ENCODE measurements around the gene MTHFD2.

MTHFD2 gene

GRCh38 chr2:74188018-74188601, 10.3 kb upstream of the MTHFD2 start:
- TF ChIP-seq CTCF (IDR thresholded peaks at IDR 0.05; ENCODE audit: insufficient read depth, low read length, poor library complexity, severe bottlenecking) = no peak
- no peak overlapping the region for H3K4me3 ChIP-seq (replicated peaks; ENCODE audit: low read depth, low read length)
- no peak for DNase-seq (ENCODE audit: extremely low read depth, insufficient read length)
- no peaks in the 10 kb centered on the region for H3K36me3 ChIP-seq (ENCODE audit: control insufficient read depth, insufficient read depth, low read length)
- no peaks in the 10 kb centered on the region for H3K27me3 ChIP-seq (replicated peaks; ENCODE audit: control insufficient read depth, insufficient read depth, low read length)

GRCh38 chr2:74188696-74189095, 9.7 kb upstream of the MTHFD2 start:
- Histone ChIP-seq H3K27me3 (replicated peaks; ENCODE audit: control insufficient read depth, insufficient read depth, low read length) (no peaks in the 10 kb centered on the region), H3K4me3 (replicated peaks; ENCODE audit: low read depth, low read length) (no peak overlapping the region), H3K36me3 (ENCODE audit: control insufficient read depth, insufficient read depth, low read length) (no peaks in the 10 kb centered on the region)
- TF ChIP-seq CTCF (IDR thresholded peaks at IDR 0.05; ENCODE audit: insufficient read depth, low read length, poor library complexity, severe bottlenecking) = no peak
- no peak for DNase-seq (ENCODE audit: extremely low read depth, insufficient read length)

- H3K27me3 ChIP-seq (replicated peaks; ENCODE audit: control insufficient read depth, insufficient read depth, low read length) = no peaks in the 10 kb centered on the region
- TF ChIP-seq CTCF (IDR thresholded peaks at IDR 0.05; ENCODE audit: insufficient read depth, low read length, poor library complexity, severe bottlenecking) = no peak
- H3K36me3 ChIP-seq (ENCODE audit: control insufficient read depth, insufficient read depth, low read length) = no peaks in the 10 kb centered on the region
- no peak overlapping the region for H3K4me3 ChIP-seq (replicated peaks; ENCODE audit: low read depth, low read length)
- DNase-seq (ENCODE audit: extremely low read depth, insufficient read length) = no peak
These were observed 6.6 kb upstream of the MTHFD2 start for GRCh38 chr2:74191596-74192380.

- no peaks in the 10 kb centered on the region for H3K27me3 ChIP-seq (replicated peaks; ENCODE audit: control insufficient read depth, insufficient read depth, low read length)
- H3K4me3 ChIP-seq (replicated peaks; ENCODE audit: low read depth, low read length) = no peak overlapping the region
- no peak for TF ChIP-seq CTCF (IDR thresholded peaks at IDR 0.05; ENCODE audit: insufficient read depth, low read length, poor library complexity, severe bottlenecking)
- no peak for DNase-seq (ENCODE audit: extremely low read depth, insufficient read length)
- H3K36me3 ChIP-seq (ENCODE audit: control insufficient read depth, insufficient read depth, low read length) = no peaks in the 10 kb centered on the region
These were observed 3.6 kb upstream of the MTHFD2 start for GRCh38 chr2:74194799-74195198.

- Histone ChIP-seq H3K4me3 (replicated peaks; ENCODE audit: low read depth, low read length) (no peak overlapping the region), H3K27me3 (replicated peaks; ENCODE audit: control insufficient read depth, insufficient read depth, low read length) (no peaks in the 10 kb centered on the region), H3K36me3 (ENCODE audit: control insufficient read depth, insufficient read depth, low read length) (no peaks in the 10 kb centered on the region)
- TF ChIP-seq CTCF (IDR thresholded peaks at IDR 0.05; ENCODE audit: insufficient read depth, low read length, poor library complexity, severe bottlenecking) = no peak
- no peak for DNase-seq (ENCODE audit: extremely low read depth, insufficient read length)
These were observed 1.4 kb upstream of the MTHFD2 start for GRCh38 chr2:74197049-74197448.

Data from GM06990 (cell line).